ENCODE data around the gene SLC16A9. TPM values are rescaled to one million over a fixed set of nuclear protein-coding genes. Genes with fewer than 3 reads are reported as not detected.
"Not testable (repeated sequence)": the region's sequence is repeated elsewhere in the genome, so short reads cannot be mapped to it uniquely, and the experiment has no call there.

Gene SLC16A9
- total RNA-seq, 1 experiment from 2014 or later = 0.13 TPM

GRCh38 chr10:59734014-59734462, 24.4 kb upstream of the SLC16A9 start:
- ChIA-PET CTCF (no interaction called here), POLR2A (no interaction called here)
- no peak for TF ChIP-seq TCF7L2 (IDR thresholded peaks at IDR 0.05; ENCODE audit: low read depth, low read length)
- no peak for TF ChIP-seq REST (IDR thresholded peaks at IDR 0.05; ENCODE audit: insufficient read depth in 1 of 2, low read depth in 2 of 2, low read length in 1 of 2)
- no peak for TF ChIP-seq POLR2AphosphoS5 (IDR thresholded peaks at IDR 0.05; ENCODE audit: low read depth, low read length)
- BruUV-seq (replicated peaks) = no TSS peak
- DNase-seq (ENCODE audit: low read depth, low spot score) (no peak), ATAC-seq (no peak)
- Histone ChIP-seq H3K4me1 (ENCODE audit: control insufficient read depth, insufficient read depth, low read length) (no peaks in the 10 kb centered on the region), H3K27ac (ENCODE audit: low read length) (no peak overlapping the region), H3K4me3 (ENCODE audit: low read depth in 2 of 2, low read length in 2 of 2) (no peak overlapping the region), H3K36me3 (ENCODE audit: control insufficient read depth, insufficient read depth, low read length) (no peaks in the 10 kb centered on the region), H3K9me3 (ENCODE audit: control insufficient read depth, insufficient read depth, low read depth, low read length) (no peaks in the 10 kb centered on the region), H3K27me3 (ENCODE audit: control insufficient read depth, insufficient read depth, low read length) (peaks cover 9% of the 10 kb centered on the region)
- intact Hi-C loops (cut with micrococcal nuclease; ENCODE audit: unreplicated experiment) = loop anchor here (10.0 kb wide), 1 partner anchor 1101 kb away; no protein-coding TSS in a partner anchor
- in situ Hi-C loops (cut with HindIII; ENCODE audit: low pct_unique_long_range_greater_than_20kb, low sequenced_read_pairs) = no loop called here

DNA sequence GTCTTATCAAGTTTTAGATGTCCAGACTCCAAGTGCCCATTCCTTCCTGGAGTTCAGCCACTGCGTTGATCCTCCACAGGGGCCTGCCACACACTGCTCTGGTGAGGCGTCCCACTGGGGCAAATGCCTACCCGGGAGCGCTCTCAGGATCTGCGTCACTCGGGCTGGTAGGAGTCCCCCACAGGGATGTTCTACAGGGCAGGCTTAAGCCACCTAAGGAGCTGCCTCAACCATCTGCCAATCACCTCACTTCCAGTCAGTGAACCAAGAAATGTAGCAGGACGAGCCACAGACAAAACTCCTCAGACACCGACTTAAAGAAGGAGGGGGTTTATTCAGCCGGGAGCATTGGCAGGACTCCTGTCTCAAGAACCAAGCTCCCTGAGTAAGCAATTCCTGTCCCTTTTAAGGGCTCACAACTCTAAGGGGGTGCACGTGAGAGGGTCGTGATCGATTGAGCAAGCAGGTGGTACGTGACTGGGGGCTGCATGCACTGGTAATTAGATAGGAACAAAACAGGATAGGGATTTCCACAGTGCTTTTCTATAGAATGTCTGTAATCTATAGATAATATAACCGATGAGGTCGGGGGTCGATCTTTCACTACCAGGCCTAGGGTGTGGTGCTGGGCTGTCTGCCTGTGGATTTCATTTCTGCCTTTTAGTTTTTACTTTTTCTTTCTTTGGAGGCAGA, 23.8 kb upstream of the SLC16A9 start:
- H3K4me1 ChIP-seq (ENCODE audit: control insufficient read depth, insufficient read depth, low read length); H3K9me3 ChIP-seq (ENCODE audit: control insufficient read depth, insufficient read depth, low read depth, low read length); H3K27me3 ChIP-seq (ENCODE audit: control insufficient read depth, insufficient read depth, low read length); H3K4me3 ChIP-seq (ENCODE audit: low read depth in 2 of 2, low read length in 2 of 2); ATAC-seq; in situ Hi-C loops (cut with HindIII; ENCODE audit: low pct_unique_long_range_greater_than_20kb, low sequenced_read_pairs); POLR2A ChIA-PET; H3K27ac ChIP-seq (ENCODE audit: low read length); H3K36me3 ChIP-seq (ENCODE audit: control insufficient read depth, insufficient read depth, low read length); BruUV-seq (replicated peaks); DNase-seq (ENCODE audit: low read depth, low spot score); CTCF ChIA-PET: not testable (repeated sequence)
- intact Hi-C loops (cut with micrococcal nuclease; ENCODE audit: unreplicated experiment) = loop anchor here (10.0 kb wide), 1 partner anchor 1101 kb away; no protein-coding TSS in a partner anchor

- H3K9me3 ChIP-seq (ENCODE audit: control insufficient read depth, insufficient read depth, low read depth, low read length); DNase-seq (ENCODE audit: low read depth, low spot score); H3K27ac ChIP-seq (ENCODE audit: low read length); CTCF ChIA-PET; BruUV-seq (replicated peaks); H3K4me3 ChIP-seq (ENCODE audit: low read depth in 2 of 2, low read length in 2 of 2); H3K27me3 ChIP-seq (ENCODE audit: control insufficient read depth, insufficient read depth, low read length); H3K4me1 ChIP-seq (ENCODE audit: control insufficient read depth, insufficient read depth, low read length); in situ Hi-C loops (cut with HindIII; ENCODE audit: low pct_unique_long_range_greater_than_20kb, low sequenced_read_pairs); POLR2A ChIA-PET; ATAC-seq; H3K36me3 ChIP-seq (ENCODE audit: control insufficient read depth, insufficient read depth, low read length): not testable (repeated sequence)
- intact Hi-C loops (cut with micrococcal nuclease; ENCODE audit: unreplicated experiment) = loop anchor here (10.0 kb wide), 1 partner anchor 1102 kb away; no protein-coding TSS in a partner anchor
Observed at GRCh38 chr10:59732849-59733248, 23.2 kb upstream of the SLC16A9 start.

GRCh38 chr10:59729167-59729566, 19.5 kb upstream of the SLC16A9 start:
- H3K4me3 ChIP-seq (ENCODE audit: low read depth in 2 of 2, low read length in 2 of 2); BruUV-seq (replicated peaks): not testable (repeated sequence)

More at GRCh38 chr10:59729167-59729566, 19.5 kb upstream of the SLC16A9 start:
- H3K9me3 ChIP-seq (ENCODE audit: control insufficient read depth, insufficient read depth, low read depth, low read length); POLR2A ChIA-PET; DNase-seq (ENCODE audit: low read depth, low spot score); in situ Hi-C loops (cut with HindIII; ENCODE audit: low pct_unique_long_range_greater_than_20kb, low sequenced_read_pairs); CTCF ChIA-PET; H3K4me1 ChIP-seq (ENCODE audit: control insufficient read depth, insufficient read depth, low read length); intact Hi-C loops (cut with micrococcal nuclease; ENCODE audit: unreplicated experiment); H3K27ac ChIP-seq (ENCODE audit: low read length); H3K27me3 ChIP-seq (ENCODE audit: control insufficient read depth, insufficient read depth, low read length); ATAC-seq; H3K36me3 ChIP-seq (ENCODE audit: control insufficient read depth, insufficient read depth, low read length): not testable (repeated sequence)

Measured in Panc1 (cell line).